HG02884 (cell line): Measurements from ENCODE around the gene NPHS1.

Experiments used
- ATAC-seq: cut with Tn5 transposase; IDR thresholded peaks from one replicate; pipeline ENCODE4 v1.9.1; 2021; ENCODE audit warnings: mild to moderate bottlenecking, moderate library complexity; ENCODE audit not compliant: unreplicated experiment

The NPHS1 gene

DNA sequence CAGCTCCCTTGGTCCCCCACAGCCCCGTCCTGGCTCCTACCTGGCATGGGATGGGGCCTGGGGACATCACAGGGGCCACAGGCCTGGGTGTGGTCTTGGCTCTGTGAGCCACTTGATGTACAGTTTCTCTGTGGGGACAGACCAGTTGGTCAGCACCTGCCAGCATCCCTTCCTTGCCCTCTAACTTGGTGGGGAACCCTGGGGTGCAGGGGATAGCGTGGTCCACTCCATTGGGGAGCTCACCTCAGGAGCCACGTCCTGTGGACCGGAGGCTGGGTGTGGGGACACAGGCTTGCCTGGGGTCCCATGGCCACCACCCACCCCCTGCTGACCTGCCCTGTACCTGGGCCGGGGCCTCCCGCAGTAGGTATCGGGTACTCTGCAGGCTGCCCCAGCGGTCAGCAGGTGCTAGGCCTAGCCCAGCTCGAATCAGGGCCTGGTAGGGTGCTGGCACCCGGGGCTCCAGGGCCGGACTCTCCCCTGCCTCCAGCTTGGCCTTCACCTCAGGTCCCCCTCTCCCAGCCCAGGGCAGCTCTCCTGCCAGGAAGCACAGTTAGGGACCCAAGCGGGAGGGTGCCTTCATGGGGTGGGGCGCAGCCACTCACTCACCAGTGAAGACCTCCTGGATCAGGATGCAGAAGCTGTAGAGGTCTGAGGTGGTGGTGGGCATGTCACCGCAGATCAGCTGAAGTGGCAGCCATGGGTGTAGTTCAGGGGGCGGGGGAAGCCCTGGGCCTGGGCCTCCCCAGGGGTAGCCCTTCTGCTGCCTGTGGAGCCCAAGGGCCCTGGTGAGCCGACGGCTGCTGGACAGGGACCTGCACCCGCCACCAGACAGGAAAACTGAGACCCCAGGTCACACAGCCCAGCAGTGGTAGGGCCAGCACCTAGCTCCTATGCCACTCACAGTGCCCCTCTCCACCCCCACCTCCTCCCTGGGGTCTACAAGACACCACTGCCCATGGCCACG, 62.0 kb downstream of the NPHS1 start:
- no peak for ATAC-seq

DNA sequence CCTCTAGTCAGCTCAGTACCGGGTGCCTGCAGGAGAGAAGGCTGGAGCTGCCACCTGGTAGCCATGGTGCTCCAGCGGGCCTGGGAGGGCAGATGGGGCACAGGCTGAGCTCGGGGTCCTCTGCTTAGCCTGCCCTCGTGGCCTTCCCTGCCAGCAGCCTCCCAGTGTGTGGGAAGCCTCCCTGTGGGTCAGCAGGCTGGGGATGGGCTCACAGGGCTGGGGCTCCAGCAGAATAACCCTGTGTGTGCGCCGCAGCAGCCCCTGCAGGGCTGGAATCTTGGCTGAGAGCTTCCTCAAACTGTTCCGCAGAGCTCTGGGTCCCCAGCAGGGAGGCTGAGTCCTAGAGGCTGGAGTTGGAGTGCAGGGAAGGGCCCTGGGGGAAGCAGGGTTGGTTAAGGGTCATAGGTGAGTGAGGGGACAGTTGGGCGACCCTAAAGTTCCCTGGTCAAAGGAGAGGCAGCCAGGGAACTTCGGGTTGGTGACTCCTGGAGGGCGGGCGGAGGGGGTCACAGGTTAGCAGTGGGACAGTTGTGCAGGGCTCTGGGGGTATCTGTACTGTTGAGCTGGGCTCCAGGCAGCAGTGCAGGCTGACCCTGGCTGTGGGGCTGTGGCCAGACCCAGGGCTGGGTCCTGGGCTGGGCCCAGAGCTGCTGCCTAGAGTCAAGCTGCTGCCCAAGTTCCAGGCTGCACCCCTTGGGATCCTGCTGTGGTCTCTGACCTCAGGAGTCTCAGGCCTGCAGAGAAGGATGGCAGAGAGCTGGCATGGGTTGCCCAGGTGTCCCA, 62.9 kb downstream of the NPHS1 start:
- ATAC-seq, result no peak

DNA sequence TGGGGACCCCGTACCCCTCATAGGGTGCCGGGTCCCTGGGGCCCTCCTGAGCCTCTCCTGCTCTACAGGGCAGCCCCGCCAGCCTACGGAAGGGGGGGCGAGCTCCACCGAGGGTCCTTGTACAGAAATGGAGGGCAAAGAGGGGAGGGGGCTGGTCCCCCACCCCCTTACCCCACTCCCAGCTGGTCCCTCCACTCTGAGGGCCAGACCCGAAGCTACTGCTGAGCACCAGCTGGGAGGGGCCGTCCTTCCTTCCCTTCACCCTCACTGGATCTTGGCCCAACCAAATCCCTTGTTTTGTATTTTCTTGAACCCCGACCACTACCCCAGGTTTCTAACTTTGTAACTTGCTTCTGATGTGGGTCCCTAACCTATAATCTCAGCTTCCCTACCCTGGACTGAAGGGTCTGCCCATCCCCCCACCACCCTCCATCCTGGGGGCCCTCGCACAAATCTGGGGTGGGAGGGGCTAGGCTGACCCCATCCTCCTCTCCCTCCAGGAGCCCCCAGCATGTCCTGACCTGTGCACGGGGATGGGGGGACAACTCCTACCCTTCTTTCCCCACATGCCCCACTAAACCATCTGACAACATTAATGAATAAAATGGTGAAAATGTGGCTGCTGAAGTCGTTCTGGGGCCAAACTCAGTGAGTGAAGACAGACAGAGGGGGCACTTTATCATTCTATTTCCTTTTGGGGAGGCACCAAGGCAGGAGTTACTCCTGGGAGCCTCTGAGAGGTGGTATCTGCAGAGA, 63.9 kb downstream of the NPHS1 start:
- ATAC-seq, result no peak

DNA sequence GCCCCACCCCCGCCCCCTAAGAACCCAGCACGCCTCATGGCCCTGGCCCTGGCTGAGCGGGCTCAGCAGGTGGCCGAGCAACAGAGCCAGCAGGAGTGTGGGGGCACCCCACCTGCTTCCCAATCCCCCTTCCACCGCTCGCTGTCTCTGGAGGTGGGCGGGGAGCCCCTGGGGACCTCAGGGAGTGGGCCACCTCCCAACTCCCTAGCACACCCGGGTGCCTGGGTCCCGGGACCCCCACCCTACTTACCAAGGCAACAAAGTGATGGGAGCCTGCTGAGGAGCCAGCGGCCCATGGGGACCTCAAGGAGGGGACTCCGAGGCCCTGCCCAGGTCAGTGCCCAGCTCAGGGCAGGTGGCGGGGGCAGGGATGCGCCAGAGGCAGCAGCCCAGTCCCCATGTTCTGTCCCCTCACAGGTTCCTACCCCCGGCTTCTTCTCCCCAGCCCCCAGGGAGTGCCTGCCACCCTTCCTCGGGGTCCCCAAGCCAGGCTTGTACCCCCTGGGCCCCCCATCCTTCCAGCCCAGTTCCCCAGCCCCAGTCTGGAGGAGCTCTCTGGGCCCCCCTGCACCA, 65.0 kb downstream of the NPHS1 start:
- ATAC-seq, result no peak

DNA sequence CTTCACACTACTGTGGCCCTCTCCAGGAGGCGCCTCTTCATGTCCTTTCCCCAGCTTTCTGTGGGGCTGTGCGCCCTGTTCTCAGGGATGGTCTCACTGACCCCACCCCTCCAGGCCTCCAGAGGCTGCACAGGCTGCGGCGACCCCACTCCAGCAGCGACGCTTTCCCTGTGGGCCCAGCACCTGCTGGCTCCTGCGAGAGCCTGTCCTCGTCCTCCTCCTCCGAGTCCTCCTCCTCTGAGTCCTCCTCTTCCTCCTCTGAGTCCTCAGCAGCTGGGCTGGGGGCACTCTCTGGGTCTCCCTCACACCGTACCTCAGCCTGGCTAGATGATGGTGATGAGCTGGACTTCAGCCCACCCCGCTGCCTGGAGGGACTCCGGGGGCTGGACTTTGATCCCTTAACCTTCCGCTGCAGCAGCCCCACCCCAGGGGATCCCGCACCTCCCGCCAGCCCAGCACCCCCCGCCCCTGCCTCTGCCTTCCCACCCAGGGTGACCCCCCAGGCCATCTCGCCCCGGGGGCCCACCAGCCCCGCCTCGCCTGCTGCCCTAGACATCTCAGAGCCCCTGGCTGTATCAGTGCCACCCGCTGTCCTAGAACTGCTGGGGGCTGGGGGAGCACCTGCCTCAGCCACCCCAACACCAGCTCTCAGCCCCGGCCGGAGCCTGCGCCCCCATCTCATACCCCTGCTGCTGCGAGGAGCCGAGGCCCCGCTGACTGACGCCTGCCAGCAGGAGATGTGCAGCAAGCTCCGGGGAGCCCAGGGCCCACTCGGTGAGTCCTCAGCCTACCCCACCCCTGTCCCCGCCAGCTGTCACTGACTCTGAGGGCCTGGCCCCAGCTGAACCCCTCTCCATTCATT, 65.8 kb downstream of the NPHS1 start:
- ATAC-seq, result no peak

DNA sequence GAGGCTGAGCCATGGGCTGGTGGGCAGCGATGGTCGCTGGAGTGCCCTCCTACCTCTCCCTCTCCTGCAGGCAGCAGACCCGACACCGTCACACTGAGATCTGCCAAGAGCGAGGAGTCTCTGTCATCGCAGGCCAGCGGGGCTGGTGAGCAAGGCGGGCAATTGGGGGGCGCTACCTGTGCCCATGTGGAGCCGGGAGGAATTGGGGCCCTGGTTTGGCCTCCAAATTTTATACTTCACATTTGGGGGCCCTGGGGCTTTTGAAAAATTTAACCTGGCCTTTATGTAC, 67.0 kb downstream of the NPHS1 start:
- no peak for ATAC-seq

DNA sequence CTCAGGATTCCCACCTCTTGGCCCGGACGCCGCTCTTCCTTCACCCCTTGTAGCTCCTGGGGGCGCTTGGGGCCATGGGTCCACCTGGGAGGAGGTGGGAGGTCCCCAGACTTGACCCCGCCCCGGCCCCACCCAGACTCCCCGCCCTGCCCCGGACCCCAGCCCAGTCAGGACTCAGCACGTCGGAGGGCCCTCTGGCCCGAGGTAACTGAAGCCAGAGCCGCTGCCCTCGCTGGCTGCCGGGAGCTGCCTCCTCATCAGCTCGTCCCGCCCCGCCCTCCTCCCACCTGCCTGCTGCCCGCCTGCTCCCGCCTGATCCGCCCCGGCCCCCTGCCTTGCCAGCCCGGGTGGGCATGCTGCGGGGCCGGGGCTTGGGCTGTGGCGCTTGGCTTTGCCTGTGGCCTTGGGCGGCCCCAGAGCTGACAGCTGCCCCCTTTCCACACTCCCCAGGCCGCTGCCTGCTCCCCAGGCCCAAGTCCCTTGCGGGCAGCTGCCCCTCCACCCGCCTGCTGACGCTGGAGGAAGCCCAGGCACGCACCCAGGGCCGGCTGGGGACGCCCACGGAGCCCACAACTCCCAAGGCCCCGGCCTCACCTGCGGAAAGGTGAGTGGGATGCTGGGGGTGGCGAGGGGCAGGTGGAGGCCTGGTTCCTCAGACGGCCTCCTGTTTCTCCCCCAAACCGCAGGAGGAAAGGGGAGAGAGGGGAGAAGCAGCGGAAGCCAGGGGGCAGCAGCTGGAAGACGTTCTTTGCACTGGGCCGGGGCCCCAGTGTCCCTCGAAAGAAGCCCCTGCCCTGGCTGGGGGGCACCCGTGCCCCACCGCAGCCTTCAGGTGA, 67.6 kb downstream of the NPHS1 start:
- no peak for ATAC-seq

DNA sequence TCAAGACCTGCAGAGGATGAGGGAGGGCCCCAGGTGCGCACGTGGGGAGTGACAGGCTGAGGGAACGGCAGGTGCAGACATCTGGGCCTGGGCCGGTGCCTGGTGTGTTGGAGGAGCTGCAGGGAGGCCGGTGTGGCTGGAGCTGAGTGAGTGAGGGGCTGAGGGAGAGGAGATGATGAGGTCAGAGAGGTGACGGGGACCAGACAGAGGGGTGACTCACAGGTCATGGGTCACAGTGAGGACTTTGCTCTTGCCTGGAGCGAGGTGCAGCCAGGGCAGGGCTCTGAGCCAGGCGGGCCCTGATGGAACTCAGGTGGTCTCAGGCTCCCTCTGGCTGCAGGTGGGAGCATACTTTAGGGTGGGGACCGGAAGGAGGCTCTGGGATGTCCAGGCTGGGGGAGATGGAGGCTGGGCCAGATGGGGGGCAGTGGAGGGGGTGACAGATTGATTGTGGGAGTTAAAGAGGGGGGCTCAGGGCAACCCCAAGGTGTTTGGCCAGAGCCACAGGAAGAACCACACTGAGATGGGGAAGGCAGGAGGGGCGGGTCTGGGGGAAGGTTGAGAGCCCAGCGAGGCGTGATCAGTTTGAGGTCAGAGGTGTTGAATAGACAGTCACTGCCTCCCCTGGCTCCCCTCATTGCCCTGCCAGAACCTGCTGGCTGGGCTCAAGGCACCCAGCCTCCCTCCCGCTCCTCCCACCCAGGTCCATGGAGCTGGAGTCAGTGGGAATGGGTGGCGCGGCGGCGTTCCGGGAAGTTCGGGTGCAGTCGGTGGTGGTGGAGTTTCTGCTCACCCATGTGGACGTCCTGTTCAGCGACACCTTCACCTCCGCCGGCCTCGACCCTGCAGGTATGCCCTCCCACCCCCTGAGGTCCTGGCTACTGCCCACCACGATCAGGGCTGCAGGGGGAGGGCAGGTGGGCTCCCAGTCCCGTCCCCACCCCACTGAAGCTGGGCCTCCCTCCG, 68.6 kb downstream of the NPHS1 start:
- ATAC-seq, result no peak

DNA sequence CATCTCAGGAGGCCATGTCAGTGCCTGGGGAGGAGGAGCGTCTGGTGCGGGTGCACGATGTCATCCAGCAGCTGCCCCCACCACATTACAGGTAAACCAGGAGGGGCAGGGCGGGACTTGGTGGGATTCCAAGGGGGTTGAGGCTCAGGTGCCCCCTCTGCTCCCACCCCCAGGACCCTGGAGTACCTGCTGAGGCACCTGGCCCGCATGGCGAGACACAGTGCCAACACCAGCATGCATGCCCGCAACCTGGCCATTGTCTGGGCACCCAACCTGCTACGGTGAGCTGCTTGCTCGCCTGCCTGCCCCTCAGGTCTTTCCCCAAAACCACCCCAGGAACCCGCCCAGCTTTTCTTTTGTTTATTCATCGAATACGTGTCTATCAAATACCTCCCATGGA, 69.7 kb downstream of the NPHS1 start:
- ATAC-seq, result no peak

DNA sequence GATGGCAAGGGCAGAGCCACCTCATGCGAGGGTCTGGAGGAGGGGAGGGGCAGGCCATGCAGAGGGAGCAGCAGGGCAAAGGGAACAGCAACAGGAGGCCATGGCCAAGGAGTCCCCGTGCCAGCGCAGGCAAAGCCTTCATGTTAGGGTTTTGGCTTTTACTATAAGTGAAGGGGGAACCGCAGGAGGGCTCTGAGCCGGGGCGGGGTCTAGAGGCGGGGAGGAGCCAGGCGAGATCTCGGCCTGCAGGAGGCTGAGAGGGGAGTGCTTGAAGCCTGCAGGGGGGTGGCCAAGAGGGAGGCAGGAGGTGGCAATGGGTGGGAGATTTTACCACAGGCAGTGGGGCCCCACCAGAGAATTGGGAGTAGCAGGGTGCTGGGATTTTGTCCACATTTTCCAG, 70.7 kb downstream of the NPHS1 start:
- no peak for ATAC-seq

DNA sequence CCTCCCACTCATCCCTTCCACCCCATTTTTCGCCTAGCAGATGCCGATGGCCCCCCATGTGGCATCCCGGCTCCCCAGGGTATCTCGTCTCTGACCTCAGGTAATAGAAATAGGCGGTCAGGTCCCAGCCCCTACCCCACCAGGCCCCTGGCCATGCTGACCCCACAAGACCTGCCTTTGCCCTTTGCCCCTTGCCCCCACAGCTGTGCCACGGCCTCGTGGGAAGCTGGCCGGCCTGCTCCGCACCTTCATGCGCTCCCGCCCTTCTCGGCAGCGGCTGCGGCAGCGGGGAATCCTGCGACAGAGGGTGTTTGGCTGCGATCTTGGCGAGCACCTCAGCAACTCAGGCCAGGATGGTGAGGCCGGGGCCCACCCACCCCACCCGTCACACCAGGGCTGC, 71.6 kb downstream of the NPHS1 start:
- no peak for ATAC-seq

DNA sequence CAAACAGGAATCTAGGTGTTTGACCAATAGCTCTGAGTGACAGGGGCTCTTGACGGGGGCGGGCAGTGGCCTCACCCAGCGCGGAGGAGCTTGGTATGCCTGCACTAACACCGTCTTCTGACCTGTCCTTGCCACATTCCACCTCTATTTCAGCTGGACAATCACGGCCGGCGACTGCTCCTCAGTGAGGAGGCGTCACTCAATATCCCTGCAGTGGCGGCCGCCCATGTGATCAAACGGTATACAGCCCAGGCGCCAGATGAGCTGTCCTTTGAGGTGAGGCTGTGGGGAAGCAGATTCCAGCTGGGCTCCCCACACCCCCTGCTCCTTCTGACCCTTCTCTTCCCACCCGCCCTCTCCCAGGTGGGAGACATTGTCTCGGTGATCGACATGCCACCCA, 72.2 kb downstream of the NPHS1 start:
- no peak for ATAC-seq

DNA sequence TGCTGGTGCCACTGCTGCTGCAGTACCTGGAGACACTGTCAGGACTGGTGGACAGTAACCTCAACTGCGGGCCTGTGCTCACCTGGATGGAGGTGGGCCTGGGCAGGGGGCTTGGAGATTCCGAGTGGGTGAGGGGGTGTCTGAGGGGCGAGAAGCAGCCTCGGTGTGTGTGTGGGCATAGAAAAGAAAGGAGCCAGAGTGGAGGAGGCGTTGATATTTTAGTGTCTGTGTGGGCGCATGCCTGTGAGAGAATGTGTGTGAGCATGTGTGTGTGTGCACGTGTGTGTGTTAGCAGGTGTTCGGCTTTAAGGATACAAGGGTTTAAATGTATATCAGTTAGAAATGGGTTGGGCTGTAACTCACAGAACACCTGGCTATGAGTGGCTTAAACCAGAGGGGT, 73.3 kb downstream of the NPHS1 start:
- no peak for ATAC-seq

DNA sequence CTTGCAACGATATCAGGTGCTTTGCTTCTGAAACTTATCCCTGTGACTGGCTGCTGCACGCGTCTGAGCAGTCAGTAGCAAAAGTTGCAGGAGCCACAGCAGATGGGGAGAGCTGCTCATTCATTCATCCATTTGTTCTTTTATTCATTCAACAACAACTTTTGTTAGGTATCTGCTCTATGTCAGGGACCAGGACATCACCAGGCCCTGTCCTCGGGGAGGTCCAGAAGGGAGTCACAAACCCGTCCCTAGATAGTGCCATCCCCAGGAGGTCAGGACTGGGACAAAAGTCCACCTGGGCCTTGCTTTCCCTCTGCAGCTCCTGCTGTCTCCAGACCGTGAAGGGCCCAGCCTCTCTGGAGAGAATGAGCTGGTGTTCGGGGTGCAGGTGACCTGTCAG, 74.3 kb downstream of the NPHS1 start:
- ATAC-seq, result no peak

DNA sequence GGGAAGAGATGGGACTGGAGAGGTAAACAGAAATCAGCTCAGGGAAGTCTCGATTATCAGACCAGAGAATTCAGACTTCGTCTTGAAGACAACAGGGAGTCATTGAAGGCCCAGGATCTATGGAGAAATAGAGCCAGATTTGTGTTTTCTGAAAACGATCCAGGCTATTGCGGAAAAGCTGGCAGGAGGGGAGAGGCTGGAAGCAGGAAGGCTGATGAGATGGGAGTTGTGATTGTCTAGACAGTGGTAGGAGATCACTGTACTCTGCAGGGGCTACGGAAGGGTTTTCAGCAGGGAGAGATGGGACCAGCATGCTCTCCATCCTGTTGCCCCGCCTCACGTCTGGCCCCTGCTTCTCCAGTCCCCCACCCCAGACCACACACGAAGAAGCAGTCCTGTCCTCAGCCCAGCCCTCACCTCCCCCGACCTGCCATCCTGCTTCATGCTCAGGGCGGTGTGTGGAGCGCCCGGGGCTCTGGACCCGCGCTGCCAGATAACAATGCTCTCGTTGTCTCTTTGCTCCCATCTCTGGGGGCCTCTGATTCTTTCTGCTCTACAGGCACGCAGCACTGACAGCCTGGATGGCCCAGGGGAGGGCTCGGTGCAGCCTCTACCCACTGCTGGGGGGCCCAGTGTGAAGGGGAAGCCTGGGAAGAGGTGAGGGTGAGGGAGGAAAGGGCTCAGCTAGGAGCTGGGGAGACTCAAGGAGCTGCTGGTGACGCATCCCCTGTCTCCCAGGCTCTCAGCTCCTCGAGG, 75.0 kb downstream of the NPHS1 start:
- no peak for ATAC-seq

DNA sequence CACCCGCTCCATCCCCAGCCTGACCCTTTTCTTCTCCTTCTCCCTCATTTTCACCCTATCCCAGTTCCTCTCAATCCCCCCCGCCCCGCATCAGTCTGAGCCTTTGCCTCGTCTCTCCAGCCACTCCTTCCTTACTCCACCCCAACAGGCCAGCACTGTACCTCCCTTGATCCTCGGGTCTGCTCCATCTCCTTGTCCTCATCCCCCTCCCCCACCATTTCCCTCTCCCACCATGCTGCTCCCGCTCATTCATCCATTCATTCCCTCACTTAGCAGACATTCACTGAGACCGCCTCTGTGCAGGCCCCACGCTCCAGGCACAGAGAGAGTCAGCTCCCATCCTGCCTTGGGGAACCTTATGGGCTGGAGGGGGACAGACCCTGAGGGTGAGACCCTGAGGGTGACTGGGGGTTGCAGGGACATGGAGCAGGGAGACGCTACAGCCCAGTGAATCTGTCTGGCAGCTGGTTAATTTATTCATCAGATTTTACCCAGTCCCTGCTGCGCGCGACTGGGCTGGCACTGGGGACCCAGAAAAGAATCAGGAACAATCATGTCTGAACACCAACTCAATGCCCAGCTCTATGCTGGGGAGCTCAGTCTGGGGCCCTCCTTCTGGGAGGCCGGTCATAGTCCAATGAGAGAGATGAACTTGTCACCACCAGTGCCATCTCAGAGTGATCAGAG, 76.1 kb downstream of the NPHS1 start:
- ATAC-seq, result no peak
